Ovary (tissue), 9 donors: ENCODE data around the gene ANOS1. TPM values are rescaled to one million over a fixed set of nuclear protein-coding genes. Genes with fewer than 3 reads are reported as not detected.

Source experiments
- DNase-seq, 5 donors: peaks; one replicate each; pipeline ENCODE4 v3.0.0-alpha.2; 2019 to 2020
- H3K27ac ChIP-seq, 2 donors: fragments of 200-600 bp; one replicate each; pipeline versions ENCODE4 v1.5.1 to v1.8.0; 2019 to 2022
- H3K27me3 ChIP-seq: fragments of 200-600 bp; one replicate; pipeline ENCODE4 v1.8.0; 2022
- H3K36me3 ChIP-seq: fragments of 200-600 bp; sonication (generic); one replicate; pipeline ENCODE4 v1.5.1; 2019
- H3K4me1 ChIP-seq: one replicate; pipeline ENCODE4 v1.8.1; 2013; ENCODE audit warnings: mild to moderate bottlenecking, moderate library complexity; ENCODE audit not compliant: insufficient read depth
- H3K4me3 ChIP-seq: fragments of 200-600 bp; sonication (generic); one replicate; pipeline ENCODE4 v1.5.1; 2017
- H3K9me3 ChIP-seq, 2 donors: fragments of 200-600 bp in 1 of 2; sonication (generic) in 1 of 2; one replicate each; pipeline versions ENCODE4 v1.5.1 to v1.8.1; 2013 to 2019; ENCODE audit warnings: mild to moderate bottlenecking in 1 of 2, moderate library complexity in 1 of 2
- EP300 ChIP-seq: sonication (generic); formaldehyde crosslinking; IDR thresholded peaks from one replicate; pipeline ENCODE4 v1.6.1; 2017; ENCODE audit warnings: antibody characterized with exemption
- POLR2A ChIP-seq: fragments of 450-650 bp; IDR thresholded peaks from one replicate; pipeline ENCODE4 v1.6.1; 2017; ENCODE audit warnings: antibody characterized with exemption, mild to moderate bottlenecking, moderate library complexity
- WGBS, 3 donors: extraction: QIAGEN DNeasy Blood & Tissue Kit in 1 of 3; methylation state at CpG; one replicate each; pipeline versions ENCODE4 v1.1.5 to v1.1.7; 2013 to 2017; 5-methylcytosine and 5-hydroxymethylcytosine counted together
- intact Hi-C, 4 donors: fragments of 100-400 bp; cut with DNase I; formaldehyde crosslinking; loops; one replicate each; pipeline versions ENCODE4 v1.11.0 to v1.15.1; 2022 to 2023
- polyA plus RNA-seq, 2 donors: library from polyadenylated mRNA; stranded (reverse); fragments of 200-250 nt in 1 of 2; fragments of 350-450 nt in 1 of 2; fragmentation: Illumina TruSeq in 1 of 2; extraction: RNeasy Lipid Tissue Mini Kit (QIAGEN cat#74804) in 1 of 2; gene quantifications; one replicate each; pipeline ENCODE4 v1.2.3, GENCODE V29; 2013 to 2014
- total RNA-seq, 7 donors: library from RNA; depleted of rRNA in 2 of 7; stranded (reverse); fragments of >200 nt in 2 of 7; fragmentation: NEBNext Ultra II Directional in 3 of 7; extraction: Animal tissue kit (Norgen Biotek cat#: 25700) in 3 of 7; gene quantifications; one replicate each; pipeline versions ENCODE4 v1.1.0 to v1.2.4, GENCODE V29; 2016 to 2023
- TF ChIP-seq, protein P1 (sequence below), 3 donors: fragments of 450-650 bp in 2 of 3; fragments of 200-600 bp in 1 of 3; IDR thresholded peaks; one replicate each; pipeline versions ENCODE4 v1.5.1 to v1.8.0; 2016 to 2022; ENCODE audit warnings: antibody characterized with exemption in 3 of 3, mild to moderate bottlenecking in 1 of 3
- donor health status: DM: no; HTN: no; CAD: no; lungs with moderate emphysema.
- donor health status: DM: no; HTN: no; CAD: no.
- donor health status: Bipolar disorder and iron deficiency.
- donor health status: DM: yes; HTN: yes; CAD: no.
- donor health status: DM: no; HTN: no; CAD: no.
- donor health status: DM: yes; HTN: yes; CAD: no.

Gene ANOS1
- total and polyA plus RNA-seq, 9 donors = 0.13 to 6.2 (median 0.85) TPM; not detected in 1

GRCh38 chrX:8657883-8658282 is 74.1 kb downstream of the ANOS1 start:
- WGBS, 3 donors = 41 to 47% (median 46%) methylated on average over 2 of the region's 2 CpGs
- intact Hi-C loops = no loop called here
- Histone ChIP-seq H3K9me3 (no peaks in the 10 kb centered on the region), H3K4me1 (no peaks in the 10 kb centered on the region), H3K27me3 (no peaks in the 10 kb centered on the region), H3K36me3 (no peaks in the 10 kb centered on the region), H3K4me3 (no peak overlapping the region), H3K27ac (no peak overlapping the region)
- no peak for TF ChIP-seq POLR2A
- TF ChIP-seq, protein P1, sequence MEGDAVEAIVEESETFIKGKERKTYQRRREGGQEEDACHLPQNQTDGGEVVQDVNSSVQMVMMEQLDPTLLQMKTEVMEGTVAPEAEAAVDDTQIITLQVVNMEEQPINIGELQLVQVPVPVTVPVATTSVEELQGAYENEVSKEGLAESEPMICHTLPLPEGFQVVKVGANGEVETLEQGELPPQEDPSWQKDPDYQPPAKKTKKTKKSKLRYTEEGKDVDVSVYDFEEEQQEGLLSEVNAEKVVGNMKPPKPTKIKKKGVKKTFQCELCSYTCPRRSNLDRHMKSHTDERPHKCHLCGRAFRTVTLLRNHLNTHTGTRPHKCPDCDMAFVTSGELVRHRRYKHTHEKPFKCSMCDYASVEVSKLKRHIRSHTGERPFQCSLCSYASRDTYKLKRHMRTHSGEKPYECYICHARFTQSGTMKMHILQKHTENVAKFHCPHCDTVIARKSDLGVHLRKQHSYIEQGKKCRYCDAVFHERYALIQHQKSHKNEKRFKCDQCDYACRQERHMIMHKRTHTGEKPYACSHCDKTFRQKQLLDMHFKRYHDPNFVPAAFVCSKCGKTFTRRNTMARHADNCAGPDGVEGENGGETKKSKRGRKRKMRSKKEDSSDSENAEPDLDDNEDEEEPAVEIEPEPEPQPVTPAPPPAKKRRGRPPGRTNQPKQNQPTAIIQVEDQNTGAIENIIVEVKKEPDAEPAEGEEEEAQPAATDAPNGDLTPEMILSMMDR (IDR thresholded peaks at IDR 0.05) = no peak
- no peak for TF ChIP-seq EP300
- DNase-seq = no peak

- no peak overlapping the region for H3K27ac ChIP-seq
- 82 to 88% (median 86%) methylated on average over 2 of the region's 2 CpGs for WGBS, 3 donors
- no peak for TF ChIP-seq EP300
- no peak for TF ChIP-seq POLR2A
- TF ChIP-seq, protein P1 (IDR thresholded peaks at IDR 0.05) = no peak
Observed at GRCh38 chrX:8653956-8654355, 78.0 kb downstream of the ANOS1 start.

DNA sequence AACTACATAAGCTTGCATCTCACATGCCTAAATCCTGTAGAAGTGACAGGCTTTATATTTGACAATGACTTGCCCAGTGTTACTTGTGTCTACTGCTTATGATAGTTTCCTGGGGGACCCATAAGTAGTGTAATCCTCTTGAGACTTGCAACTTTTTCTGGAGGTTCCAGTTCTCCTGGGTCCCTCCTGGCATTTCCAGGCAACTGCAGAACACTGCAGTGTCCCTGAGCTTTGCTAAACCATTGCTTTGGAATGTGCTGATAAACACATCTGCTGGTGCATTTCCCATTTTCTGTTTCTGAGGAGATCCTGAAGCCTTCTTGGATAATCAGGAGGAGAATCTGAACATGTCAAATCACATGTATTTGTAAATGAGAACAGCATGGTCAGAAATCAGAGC is 82.0 kb downstream of the ANOS1 start:
- Histone ChIP-seq H3K36me3 (no peaks in the 10 kb centered on the region), H3K27me3 (no peaks in the 10 kb centered on the region), H3K27ac (no peak overlapping the region), H3K9me3 (no peaks in the 10 kb centered on the region), H3K4me3 (no peak overlapping the region), H3K4me1 (no peaks in the 10 kb centered on the region)
- intact Hi-C loops = no loop called here
- DNase-seq = no peak
- TF ChIP-seq EP300 (no peak), POLR2A (no peak)

More at GRCh38 chrX:8653956-8654355, 78.0 kb downstream of the ANOS1 start:
- intact Hi-C loops = no loop called here
- Histone ChIP-seq H3K9me3 (no peaks in the 10 kb centered on the region), H3K27me3 (no peaks in the 10 kb centered on the region), H3K36me3 (no peaks in the 10 kb centered on the region), H3K4me1 (no peaks in the 10 kb centered on the region), H3K4me3 (no peak overlapping the region)
- DNase-seq = no peak

DNA sequence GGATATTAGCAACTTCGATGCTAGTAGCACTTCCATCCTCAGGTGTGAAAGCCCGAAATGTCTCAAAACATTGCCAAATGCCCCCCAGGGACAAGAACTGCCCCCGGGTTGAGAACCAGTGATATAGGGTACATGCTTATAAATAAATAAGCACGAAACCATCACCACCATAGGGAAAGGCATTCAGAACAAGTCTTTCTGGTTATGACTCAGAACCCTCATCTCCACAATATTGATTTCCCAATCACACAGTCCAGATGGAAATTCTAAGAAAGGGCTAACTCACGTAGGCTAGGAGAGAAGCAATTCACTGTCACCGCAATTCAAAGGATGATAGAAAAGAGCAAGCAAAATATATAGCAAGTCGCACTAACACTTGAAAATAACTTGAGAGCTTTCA is 84.8 kb downstream of the ANOS1 start:
- intact Hi-C loops = no loop called here
- WGBS, 3 donors = 74 to 81% (median 79%) methylated on average over 7 of the region's 7 CpGs
- H3K4me3 ChIP-seq = no peak overlapping the region

GRCh38 chrX:8639949-8640475 is 91.9 kb downstream of the ANOS1 start:
- no peak for DNase-seq
- Histone ChIP-seq H3K9me3 (no peaks in the 10 kb centered on the region), H3K27ac (no peak overlapping the region), H3K4me3 (no peak overlapping the region), H3K27me3 (no peaks in the 10 kb centered on the region), H3K4me1 (no peaks in the 10 kb centered on the region), H3K36me3 (no peaks in the 10 kb centered on the region)
- WGBS, 3 donors = 51 to 53% (median 51%) methylated on average over 11 of the region's 11 CpGs
- TF ChIP-seq POLR2A (no peak), EP300 (no peak)
- intact Hi-C loops = no loop called here

More for the DNA sequence above, 84.8 kb downstream of the ANOS1 start:
- no peak for TF ChIP-seq POLR2A
- no peak for TF ChIP-seq EP300
- TF ChIP-seq, protein P1 (IDR thresholded peaks at IDR 0.05) = no peak
- H3K9me3 ChIP-seq = no peaks in the 10 kb centered on the region
- no peaks in the 10 kb centered on the region for H3K36me3 ChIP-seq
- no peaks in the 10 kb centered on the region for H3K27me3 ChIP-seq
- no peaks in the 10 kb centered on the region for H3K4me1 ChIP-seq
- DNase-seq = no peak
- H3K27ac ChIP-seq = no peak overlapping the region
